Measurements from ENCODE around the gene TSPAN11.

DNA sequence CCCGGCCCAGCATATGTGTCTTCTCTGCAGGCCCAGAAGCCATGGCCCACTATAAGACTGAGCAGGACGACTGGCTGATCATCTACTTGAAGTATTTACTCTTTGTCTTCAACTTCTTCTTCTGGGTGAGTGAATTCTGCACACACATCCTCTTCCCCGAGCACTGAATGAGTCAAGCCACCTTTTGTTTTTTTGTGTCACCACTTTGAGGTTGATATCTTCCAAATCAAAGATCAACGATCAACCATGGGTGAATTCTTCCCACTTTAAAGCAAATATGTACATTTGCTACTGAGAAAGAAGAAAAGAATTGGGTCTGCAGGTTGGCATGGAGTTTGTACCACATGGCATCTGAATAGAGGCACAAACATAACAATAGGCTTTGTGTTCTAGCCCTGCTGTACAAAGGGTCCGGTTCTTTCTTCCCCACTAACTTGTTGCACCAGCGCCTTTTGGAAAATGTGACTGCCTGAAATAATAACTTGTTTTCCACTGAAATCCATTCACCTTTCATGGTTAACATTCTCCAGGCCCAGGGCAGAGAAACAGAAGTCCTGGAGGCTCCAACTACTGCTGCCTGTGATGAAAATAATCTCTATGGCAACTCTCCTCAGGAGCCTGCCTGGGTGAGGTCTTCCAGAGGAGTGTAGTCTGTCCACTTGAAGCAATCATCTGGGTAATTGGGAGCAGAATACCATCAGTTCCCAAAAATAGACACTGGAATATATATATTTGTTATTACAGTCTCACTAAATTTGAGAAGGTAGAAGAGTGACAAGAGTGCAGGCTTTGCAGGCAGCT, 27.6 kb downstream of the TSPAN11 start:
- TF ChIP-seq, protein P1, sequence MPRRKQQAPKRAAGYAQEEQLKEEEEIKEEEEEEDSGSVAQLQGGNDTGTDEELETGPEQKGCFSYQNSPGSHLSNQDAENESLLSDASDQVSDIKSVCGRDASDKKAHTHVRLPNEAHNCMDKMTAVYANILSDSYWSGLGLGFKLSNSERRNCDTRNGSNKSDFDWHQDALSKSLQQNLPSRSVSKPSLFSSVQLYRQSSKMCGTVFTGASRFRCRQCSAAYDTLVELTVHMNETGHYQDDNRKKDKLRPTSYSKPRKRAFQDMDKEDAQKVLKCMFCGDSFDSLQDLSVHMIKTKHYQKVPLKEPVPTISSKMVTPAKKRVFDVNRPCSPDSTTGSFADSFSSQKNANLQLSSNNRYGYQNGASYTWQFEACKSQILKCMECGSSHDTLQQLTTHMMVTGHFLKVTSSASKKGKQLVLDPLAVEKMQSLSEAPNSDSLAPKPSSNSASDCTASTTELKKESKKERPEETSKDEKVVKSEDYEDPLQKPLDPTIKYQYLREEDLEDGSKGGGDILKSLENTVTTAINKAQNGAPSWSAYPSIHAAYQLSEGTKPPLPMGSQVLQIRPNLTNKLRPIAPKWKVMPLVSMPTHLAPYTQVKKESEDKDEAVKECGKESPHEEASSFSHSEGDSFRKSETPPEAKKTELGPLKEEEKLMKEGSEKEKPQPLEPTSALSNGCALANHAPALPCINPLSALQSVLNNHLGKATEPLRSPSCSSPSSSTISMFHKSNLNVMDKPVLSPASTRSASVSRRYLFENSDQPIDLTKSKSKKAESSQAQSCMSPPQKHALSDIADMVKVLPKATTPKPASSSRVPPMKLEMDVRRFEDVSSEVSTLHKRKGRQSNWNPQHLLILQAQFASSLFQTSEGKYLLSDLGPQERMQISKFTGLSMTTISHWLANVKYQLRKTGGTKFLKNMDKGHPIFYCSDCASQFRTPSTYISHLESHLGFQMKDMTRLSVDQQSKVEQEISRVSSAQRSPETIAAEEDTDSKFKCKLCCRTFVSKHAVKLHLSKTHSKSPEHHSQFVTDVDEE (CRISPR knock-in tag; IDR thresholded peaks at IDR 0.05), result no peak
- no peak for TF ChIP-seq ZC3H10 (CRISPR knock-in tag; IDR thresholded peaks at IDR 0.05)
- TF ChIP-seq, protein P2, sequence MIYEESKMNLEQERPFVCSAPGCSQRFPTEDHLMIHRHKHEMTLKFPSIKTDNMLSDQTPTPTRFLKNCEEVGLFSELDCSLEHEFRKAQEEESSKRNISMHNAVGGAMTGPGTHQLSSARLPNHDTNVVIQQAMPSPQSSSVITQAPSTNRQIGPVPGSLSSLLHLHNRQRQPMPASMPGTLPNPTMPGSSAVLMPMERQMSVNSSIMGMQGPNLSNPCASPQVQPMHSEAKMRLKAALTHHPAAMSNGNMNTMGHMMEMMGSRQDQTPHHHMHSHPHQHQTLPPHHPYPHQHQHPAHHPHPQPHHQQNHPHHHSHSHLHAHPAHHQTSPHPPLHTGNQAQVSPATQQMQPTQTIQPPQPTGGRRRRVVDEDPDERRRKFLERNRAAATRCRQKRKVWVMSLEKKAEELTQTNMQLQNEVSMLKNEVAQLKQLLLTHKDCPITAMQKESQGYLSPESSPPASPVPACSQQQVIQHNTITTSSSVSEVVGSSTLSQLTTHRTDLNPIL (CRISPR knock-in tag; IDR thresholded peaks at IDR 0.05; ENCODE audit: low read depth), result no peak
- no peak for TF ChIP-seq PPARA (CRISPR knock-in tag; IDR thresholded peaks at IDR 0.05; ENCODE audit: borderline replicate concordance)
- TF ChIP-seq ZNF565 (CRISPR knock-in tag; conservative IDR thresholded peaks at IDR 0.05; ENCODE audit: low read depth), result no peak
- TF ChIP-seq ZFP30 (CRISPR knock-in tag; IDR thresholded peaks at IDR 0.05), result no peak
- TF ChIP-seq RARB (CRISPR knock-in tag; IDR thresholded peaks at IDR 0.05), result no peak

All from SK-N-SH treated with all-trans-retinoic acid at 6 μM for 48 hours (cell line).